NCI-H2196 (cell line): ENCODE results near the gene HLA-F.

Experiments
- DNase-seq: peaks from one replicate; lab custom pipeline; 2025; ENCODE audit not compliant: unreplicated experiment; lab: John Stamatoyannopoulos, UW

Gene HLA-F

DNA sequence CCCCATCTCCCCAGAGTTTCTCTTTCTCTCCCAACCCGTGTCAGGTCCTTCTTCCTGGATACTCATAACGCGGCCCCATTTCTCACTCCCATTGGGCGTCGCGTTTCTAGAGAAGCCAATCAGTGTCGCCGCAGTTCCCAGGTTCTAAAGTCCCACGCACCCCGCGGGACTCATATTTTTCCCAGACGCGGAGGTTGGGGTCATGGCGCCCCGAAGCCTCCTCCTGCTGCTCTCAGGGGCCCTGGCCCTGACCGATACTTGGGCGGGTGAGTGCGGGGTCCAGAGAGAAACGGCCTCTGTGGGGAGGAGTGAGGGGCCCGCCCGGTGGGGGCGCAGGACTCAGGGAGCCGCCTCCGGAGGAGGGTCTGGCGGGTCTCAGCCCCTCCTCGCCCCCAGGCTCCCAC, at the start of gene HLA-F:
TSS of gene HLA-F (plus strand) at position 173 of the 404 bp plus-strand sequence. CDS start at position 203, 30 bp downstream.
- peak; percentile 86 for DNase-seq

GRCh38 chr6:29674008-29674407, 49.2 kb upstream of the HLA-F start:
- no peak for DNase-seq

- no peak for DNase-seq
Measured at GRCh38 chr6:29675561-29675960, 47.7 kb upstream of the HLA-F start.

DNA sequence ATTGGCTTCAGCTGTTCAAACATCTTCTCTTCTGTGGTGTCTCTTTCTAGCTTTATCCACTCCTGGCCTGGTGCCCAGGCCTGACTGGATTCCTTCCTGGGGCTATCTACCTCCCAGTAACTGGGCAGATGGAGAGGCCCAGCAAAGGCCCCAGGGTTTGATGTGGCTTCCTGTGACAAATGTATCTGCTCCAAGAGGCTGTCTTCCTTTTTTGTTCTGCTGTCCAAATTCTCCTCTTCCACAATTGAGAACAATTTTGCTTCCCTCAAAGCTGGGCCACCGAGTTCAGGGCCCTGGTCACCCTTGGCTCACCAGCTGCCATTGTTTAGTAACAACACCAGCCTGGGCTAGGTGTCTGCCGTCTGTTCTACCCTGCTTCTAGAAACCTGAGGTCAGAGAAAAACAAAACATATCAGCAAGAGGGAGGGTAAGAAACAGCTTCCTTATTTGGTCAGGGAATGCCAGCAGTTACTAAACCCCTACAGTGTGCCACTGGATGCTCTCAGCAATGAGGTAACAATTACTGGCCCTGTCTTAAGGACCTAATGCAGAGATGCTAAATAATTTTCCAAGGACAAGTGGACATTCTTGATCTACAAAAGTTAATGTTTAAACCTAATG, 46.1 kb upstream of the HLA-F start:
- peak; percentile 63 for DNase-seq

DNA sequence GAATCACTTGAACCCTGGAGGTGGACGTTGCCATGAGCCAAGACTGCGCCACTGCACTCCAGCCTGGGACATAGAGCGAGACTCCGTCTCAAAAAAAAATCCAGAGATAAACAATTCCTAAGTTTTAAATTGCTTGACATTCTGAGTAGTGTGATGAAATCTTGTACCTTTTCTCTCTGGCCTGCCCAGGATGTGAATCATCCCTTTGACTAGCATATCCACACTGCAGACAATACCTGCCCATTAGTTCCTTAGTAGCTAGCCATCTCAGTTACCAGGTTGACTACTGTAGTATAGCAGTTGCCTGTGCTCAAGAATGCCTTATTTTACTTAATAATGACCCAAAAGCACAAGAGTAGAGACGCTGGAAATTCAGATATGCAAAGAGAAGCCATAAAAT, 45.1 kb upstream of the HLA-F start:
- no peak for DNase-seq

DNA sequence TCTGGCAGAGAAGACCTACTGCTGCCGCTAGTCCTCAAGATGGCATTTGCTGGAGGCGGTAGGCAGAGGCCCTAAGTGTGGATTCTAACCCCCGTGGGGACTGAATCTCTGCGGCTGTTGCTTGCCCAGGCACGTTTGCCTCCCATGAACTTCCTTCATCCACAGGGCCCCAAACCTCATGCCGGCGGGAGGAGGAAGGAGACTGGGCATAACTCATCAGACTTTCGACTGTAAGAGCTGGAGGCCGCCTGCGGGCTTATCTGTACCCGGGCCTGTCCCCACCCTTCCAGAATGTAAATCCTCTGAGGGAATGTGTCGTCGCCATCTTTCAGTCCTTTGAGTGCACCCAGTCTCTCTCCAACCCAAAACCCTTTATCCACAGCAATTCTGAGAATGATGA, 43.3 kb upstream of the HLA-F start:
- DNase-seq: no peak

- DNase-seq: no peak
Measured at GRCh38 chr6:29680416-29680815, 42.8 kb upstream of the HLA-F start.

GRCh38 chr6:29680904-29681303, 42.3 kb upstream of the HLA-F start, which contains the start of gene ZFP57:
Gene ZFP57 (minus strand): TSS chr6:29681152. CDS start chr6:29677003, 4,149 bp downstream.
- no peak for DNase-seq

- DNase-seq: no peak
Measured at GRCh38 chr6:29681811-29682210, 41.4 kb upstream of the HLA-F start.

DNA sequence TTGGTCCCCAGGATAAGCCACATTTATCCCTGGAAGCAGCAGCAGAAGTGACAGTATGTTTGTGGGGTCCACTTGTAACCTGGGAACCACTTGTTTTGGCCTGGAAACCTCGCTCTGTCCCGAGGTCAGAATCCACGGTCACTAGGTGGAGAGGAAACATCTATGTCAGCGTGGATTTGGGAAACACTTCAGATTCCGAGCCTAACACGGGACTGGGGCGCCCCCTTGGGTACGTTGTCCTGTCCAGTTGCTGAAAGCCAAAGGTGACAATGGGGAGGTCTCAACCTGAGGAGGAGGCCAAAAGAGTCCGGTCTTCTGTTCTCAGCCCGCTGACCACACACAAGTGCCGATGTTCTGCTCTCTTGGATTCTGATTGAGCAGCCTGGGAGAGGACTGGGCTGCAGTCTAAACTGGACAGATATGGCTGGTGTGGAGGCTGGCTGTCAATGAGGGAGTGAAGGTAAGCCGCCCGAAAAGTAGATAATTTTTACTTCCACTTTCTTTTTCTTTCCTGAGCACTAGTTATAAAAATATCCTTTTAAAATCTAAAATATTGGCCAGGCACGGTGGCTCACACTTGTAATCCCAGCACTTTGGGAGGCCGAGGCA, 37.4 kb upstream of the HLA-F start:
- DNase-seq: no peak

DNA sequence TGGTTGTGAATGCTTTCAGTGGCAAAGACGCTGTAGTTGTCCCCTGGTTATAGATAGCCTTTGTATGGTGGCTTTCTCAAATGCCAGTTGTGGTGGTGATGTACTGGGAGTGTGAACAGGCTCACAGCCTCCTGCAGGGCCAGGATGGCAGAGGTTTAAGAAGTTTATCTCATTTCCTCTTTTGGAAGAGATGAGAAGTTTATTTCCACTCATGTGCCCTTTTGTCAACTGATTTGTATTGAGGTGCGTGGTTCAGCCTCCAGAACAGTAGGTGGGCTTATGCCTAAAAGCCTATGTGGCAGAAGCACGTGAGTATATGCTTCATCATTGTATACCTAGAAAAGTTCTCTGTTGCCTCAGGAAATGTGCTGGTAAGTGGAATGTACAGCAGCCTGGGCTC, 28.6 kb upstream of the HLA-F start:
- no peak for DNase-seq

- DNase-seq: peak; percentile 21
Measured at GRCh38 chr6:29696147-29697125, 26.8 kb upstream of the HLA-F start.

DNA sequence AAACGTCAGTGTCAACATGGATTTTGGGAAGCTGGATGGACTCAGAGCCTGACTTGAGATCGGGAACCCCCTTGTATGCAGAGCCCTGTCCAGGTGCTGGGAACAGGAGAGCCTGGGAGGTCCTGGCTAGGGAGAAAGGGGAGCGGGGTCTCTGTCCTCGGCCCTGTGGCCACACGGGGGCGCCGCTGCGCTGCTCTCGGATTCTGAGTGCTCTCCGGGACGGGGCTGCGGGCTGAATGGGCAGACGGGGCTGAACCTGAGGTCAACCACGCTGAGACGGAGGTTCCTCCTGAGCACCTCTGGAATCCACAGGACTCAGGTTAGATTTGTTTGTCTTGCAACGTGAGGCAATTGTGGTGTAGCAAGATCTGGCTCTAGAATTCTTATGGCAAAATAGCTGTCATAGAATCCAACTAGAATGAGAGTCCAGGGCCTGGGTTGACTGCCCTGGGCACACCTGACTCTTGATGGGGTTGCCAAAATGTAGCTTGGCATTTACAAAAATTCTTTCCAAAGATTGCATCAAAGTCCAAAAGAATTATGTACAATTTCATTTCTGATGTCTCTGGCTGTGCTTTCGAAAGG, 20.6 kb upstream of the HLA-F start:
- no peak for DNase-seq

DNA sequence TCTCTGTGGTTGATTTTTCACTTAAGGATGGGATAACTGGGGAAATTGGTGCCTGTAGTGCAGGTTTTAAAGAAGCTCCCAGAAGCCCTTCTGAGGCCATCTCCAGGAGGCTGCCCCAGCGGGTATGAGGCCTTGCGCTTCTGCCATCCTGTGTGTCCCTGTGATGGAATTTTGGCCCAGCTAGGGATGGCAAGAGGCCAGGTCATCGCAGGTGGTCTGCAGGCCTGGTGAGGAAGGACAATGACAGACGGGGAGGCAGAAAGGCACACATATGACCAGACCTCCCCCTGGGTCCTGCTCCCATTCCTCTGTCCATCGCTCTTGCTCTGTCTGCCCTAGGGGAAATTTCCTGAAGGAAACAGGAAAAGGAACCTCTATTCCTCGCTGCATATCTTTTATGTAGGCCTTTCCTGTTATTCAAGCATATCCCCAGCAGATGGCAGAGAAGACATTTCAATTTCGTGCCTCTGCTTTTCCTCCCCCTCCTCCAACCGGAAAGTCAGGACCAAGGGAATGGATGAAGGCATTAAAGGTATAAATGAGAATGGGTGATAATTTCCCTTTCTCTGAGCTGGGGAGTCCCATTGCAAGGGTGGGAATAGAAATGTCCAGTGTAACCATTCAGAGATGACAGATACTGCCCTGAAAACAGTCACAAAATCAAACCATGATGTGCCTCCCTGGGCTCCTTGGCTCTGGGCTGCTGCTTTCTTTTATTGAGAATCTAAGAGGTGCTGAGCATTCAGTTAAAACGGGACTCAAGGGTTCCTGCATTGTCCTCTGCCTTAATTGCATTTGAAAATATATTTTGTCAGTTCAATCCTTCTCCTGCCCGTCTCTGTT, 17.6 kb upstream of the HLA-F start:
- peak; percentile 46 for DNase-seq

- DNase-seq: no peak
Measured at GRCh38 chr6:29708432-29709179, 14.6 kb upstream of the HLA-F start.

- no peak for DNase-seq
Measured at GRCh38 chr6:29709188-29709587, 14.0 kb upstream of the HLA-F start.

DNA sequence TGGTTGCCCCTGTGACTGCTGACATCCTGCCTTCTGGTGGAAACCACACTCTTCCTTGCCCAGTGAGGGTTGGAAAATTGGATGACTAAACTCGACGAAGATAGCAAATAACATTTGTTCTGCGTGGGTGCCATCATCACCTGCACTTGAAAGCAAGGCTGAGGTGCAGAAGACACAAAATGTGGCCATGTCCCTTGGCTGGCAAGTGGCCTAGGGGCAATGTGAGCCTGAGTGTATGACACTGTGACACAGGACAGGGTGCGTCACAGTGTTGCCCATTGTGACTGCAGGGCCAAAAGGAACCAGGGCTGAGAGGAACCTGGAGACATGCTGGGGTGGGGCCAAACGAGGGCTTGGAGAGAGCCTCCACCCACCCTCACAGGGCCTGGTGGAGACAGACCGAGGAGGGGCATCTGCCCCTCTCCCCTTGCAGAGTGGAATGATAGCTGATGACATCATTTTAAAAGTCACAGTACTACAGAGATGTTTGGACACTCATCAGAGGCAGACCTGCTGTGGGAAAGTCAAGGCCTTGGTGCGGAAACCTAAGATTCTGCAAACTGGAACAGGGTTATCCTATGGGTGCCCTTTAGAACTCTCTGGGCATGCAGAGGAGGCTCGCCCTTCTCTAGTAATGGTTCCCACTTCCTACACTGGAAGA, 12.8 kb upstream of the HLA-F start:
- no peak for DNase-seq

DNA sequence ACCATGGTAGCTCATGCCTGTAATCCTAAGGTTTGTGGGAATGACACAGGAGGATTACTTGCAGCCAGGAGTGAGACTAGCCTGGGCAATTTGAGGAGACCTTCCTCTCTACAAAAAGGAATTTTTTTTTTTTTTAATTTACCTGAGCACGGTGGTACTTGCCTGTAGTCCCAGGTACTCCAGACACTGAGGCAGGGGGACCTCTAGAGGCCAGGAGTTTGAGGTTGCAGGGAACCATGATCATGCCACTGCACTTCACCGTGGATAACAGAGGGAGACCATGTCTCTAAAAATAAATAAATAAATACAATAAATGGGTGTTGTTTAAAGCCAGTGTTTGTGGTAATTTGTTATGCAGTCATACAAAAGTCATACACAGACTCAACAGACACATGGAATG, 2.4 kb upstream of the HLA-F start:
- DNase-seq: no peak
